NCI-H1436 (cell line): ENCODE data around the gene TAPBP.
"Not testable (repeated sequence)": the region's sequence is repeated elsewhere in the genome, so short reads cannot be mapped to it uniquely, and the experiment has no call there.

Experiments used
- DNase-seq: peaks from one replicate; lab custom pipeline; 2025; lab: John Stamatoyannopoulos, UW

TAPBP gene

DNA sequence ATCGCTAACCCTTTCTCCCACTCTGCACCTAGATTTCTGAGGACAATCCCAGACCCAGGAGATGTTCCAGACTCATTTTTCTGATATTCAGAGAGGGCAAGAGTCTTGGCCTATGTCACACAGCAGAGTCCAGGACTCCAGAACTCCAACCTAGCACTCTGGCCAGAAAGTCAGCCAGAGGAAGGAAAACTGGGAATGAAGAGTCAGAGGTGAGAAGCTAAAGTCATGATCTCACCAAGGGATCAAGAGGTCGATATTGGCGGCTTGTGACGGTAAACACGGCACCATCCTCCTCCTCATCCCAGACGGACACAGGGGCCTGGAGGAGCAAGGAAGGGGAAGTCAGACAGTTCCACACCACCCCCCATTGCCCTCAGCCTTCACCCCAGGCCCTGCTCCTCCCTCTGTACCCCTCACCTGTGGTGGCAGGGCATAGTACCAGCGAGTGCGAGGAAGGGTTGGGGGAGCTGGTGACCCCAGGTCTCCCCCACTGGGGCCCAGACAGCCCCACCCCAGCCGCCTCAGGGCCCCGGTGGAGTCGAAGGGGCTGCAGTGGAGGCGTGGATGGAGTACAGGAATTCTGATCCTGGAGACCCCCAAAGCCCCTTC, 17.0 kb downstream of the TAPBP start:
- DNase-seq, result no peak

DNA sequence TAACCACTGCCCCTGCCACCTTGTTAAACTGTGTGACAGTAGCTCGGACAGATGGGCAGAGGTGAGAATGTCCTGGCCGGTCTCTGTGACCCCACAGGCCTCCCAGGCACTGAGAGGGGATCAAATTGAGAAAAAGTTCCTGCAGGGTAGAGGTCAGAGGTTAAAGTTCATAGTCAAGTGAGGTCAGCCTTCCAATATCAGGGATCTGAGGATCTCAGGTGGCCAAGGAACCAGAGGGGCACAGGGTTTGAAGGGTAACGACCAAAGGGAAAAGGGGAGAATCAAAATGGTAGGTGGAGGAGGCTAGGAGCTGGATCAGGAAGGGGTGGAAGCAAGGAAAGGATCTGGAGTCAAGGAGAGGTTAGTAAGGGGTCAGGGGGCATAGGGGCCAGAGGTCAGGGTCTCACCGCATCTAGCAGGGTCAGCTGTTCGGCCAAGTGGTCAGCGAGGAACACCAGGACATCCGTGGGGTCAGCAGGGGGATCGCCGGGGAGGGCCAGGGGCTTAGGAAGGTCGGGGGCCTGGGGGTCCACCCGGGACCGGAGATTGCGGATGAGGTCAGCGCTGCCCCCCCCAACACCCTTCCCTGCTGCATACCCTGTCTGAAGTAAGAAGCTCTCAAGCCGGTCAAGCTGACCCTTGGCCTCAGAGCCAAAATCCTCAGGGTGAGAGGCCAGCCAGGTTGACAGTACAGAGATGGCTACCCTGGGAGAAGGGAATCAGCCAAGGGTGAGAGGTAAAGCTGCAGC, 18.1 kb downstream of the TAPBP start:
- DNase-seq, result no peak

DNA sequence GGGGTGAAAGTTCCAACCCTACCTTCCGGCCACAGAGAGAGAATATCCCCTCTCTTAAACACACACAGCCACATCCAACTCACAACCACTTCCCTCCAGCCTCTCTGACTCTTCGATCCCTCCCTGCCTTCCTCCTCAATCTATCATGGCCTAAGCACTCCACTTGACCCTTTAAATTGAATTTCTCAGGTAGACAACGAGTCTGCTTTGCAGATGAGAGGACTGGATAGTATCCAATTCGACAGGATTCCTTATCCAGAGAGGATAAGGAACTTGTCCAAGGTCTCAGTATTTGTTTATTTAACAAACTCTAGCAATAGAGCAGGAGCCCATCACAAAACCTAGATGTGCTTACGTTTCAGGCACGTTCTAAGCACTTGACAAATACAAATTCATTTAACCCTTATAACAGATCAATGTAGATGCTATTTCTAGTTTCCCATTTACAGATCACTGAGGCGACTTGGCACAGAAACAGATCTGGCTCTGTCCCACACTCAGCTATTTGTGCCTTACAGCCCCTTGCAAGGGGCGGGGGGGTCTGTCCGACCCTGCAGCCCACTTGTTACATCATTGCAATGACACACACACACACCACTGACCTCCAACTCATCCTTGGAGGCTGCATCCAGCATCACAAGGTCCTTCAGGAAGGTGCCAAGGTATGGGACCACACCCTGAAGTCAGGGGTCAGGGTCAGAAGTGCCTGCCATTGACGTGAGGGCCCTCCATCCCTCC, 19.6 kb downstream of the TAPBP start:
- DNase-seq, result no peak

DNA sequence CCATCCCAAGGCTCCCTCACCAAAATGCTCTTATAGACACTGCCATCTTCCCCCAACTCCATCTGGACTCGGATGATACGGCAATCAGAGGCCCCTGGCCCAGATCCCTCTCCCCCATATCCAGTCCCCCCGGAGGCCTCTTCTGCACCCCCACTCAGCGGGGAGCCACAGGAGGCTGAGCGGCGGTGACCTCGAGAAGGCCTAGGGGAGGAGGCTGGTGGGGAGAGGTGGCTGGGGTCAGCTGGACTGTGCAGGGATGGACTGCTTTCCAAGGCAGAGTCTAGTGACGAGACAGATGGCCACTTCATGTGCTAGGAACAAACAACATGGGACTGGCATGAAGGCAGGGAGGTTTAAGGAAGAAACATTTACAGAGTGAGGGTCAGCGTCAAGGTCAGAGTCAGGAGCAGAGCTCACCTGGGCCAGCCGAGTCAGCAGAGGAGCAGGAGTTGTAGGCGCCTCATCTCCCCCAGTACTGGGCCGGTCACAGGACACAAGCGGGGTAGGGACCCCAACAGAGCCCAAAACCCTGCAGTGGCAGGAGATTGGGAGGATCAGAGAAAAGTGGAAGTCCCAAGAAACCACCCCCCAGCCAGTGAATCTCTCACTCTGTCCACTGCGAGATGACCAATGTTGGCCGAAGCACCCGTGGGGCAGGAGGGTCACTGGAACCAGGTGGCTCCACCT, 20.7 kb downstream of the TAPBP start:
- DNase-seq, result no peak

DNA sequence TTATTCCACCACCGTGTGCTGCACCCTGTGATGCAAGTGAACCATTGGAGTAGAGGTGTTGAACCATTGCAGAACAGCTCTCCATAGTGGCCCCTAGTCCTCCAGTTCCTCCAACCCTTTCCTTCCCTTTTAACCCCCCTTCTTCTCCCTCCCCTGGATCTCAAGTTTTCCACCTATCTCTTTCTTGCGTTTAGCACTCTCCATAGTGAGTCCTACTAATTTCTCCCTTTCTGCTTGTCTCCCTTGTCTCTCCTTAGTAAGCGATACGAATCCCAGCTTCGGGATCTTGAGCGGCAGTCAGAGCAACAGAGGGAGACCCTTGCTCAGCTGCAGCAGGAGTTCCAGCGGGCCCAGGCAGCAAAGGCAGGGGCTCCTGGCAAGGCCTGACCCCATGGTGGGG, 23.4 kb downstream of the TAPBP start:
- DNase-seq, result no peak

DNA sequence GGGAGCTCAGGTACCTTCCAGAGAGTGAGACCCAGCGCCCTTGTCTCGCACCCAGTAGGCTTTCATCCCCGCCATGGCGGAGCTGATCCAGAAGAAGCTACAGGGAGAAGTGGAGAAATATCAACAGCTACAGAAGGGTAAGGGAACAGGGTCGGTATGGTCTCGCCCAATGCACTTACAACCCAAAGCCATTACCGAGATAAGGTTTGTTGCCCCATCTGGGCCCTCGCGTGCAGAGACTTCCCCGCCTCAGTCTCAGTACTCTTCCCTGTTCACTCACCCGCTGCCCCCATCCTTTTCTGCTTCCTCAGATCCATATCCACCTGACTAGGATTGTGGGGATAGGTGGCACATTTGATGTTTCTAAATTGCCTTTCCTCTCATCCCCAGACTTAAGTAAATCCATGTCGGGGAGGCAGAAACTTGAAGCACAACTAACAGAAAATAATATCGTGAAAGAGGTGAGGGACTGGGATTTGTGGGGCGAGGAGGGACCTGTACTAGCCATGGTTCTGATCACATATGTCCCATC, 24.0 kb downstream of the TAPBP start:
- DNase-seq, result no peak

DNA sequence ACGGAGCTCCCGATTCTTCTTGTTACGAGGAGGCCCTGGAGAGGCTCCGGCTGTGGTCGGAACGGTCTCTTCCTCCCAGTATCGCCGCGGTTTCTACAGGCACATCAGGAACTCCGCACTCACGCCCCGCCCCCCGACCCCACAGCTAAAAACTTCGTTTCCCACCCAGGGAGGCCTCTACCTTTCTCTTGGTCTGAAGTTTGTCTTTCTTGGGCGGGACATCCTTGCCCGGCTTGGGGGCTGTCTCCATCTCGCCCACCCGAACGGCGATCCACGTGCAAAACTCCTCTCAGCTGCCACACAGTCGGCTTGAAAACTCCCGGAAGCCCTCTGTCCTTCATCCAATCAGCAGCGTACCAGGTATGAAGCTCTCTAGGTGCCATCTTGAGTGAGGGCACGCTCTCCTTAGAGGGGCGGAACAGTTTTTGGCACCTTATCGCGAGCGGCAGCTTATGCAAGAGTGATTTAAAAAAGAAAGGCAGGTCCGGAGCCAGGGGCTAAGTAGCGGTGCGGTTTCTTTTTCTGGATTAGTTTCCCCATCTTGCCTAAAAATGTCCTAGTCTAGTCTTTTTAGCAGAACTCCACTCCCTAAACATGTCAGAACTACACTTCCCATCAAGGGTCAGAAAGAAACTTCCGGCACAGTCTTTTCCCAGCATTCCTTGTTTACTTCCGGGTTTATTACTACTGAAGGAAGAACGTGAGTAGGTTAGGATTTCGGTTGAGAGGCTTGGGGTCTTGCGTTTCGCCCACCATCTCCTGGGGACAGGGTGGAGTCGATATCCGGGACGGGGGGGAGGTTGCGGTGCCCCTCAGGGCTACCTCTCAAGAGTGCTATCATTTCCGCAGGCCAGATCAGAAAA, 24.7 kb downstream of the TAPBP start, which contains the start of the genes PFDN6 and WDR46:
PFDN6 (plus strand) TSS at position 681 of the 863 bp plus-strand sequence. CDS start 256 bp downstream, outside the sequence.
WDR46 (minus strand) TSS at position 319 of the 863 bp plus-strand sequence; CDS start at position 250, 69 bp downstream.
- peak; percentile 82 for DNase-seq

DNA sequence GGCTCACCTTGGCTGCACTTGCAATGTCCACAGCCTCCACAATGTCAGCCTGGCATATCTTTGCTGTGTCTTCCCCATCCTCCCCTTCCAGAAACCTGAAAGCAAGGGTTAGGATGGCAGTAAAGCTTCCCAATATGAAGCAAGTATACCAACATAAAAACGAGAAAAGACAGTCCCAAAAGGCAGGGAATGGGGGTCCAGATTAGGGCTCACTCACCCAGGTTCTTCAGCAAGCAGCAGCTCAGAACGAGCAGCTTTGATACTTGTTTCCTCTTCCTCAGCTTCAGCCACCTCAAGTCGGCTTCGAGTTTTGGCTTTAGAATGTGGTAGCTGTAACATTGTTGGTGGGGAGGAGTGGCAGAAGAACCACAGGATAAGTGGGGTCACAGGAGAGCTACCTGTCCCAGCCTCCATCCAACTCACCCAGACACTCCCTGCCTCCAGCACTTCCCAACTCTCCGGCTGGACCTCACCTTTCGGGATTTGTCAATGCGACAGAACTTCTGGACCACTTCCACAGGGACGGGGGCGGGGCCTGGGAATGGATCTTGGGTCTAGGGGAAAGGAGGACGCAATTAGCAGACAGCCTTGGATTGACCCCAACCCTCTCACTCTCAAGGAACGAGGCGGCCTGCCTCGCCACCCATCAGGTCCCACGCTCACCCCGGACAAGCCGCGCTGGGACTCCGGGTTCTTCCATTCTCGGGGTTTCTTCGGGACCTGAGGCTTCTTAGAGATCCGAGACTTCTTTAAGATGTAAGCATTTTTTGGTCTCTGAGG, 25.5 kb downstream of the TAPBP start:
- no peak for DNase-seq

DNA sequence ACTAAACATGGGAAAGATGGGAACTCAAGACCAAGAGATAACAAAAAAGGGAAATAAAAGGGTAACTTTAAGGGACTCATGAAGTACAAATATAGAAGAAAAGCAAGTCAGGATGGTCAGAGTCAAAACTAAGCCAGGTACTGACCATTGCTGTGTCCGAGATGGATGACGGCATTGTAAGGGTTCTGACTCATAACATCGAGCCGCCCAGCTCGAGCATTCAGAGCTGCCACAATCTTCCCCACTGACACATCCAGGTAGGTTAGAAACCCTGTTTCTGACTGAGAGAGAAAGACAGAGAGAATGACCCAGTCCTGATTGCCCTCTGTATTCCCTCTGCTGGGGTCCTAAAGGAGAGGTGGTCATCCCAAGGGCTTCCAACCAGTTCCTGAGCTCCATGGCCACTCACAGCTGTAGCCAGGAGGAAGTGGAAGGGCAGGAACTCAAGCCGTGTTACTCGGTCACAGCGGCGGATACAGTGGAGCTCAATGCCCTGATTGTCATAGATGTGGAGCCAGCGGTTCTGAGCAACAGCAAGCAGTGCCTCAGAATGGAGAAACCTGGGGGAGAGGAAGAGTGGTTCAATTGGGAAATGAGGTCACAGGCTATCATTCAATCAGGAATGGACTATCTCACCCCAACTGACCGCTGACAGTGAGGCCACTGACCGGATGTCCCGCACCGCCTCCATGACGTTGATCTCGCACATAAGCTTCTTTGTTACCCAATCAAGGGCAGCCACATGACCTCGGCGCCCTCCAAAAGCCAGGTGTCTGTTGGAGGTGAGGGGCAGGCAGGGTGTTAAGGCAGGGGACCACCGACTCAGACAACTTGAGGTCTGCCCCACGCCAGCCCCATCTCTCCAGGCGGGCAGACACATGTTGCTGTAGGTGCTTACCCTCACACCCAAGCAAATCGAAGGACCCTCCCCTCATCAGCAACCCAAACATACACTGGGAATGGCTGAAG, 26.6 kb downstream of the TAPBP start:
- no peak for DNase-seq

DNA sequence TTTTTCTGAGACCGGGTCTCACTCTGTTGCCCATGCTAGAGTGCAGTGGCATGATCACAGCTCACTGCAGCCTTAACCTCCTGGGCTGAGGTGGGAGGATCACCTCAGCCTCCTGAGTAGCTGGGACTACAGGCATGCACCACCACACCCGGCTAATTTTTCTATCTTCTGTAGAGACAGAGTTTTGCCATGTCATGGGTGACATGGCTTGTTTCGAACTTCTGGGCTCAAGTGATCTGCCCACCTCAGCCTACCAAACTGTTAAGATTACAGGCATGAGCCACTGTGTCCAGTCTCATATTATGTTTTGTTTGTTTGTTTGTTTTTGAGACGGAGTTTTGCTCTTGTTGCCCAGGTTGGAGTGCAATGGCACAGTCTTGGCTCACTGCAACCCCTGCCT, 28.7 kb downstream of the TAPBP start:
- not testable (repeated sequence) for DNase-seq

DNA sequence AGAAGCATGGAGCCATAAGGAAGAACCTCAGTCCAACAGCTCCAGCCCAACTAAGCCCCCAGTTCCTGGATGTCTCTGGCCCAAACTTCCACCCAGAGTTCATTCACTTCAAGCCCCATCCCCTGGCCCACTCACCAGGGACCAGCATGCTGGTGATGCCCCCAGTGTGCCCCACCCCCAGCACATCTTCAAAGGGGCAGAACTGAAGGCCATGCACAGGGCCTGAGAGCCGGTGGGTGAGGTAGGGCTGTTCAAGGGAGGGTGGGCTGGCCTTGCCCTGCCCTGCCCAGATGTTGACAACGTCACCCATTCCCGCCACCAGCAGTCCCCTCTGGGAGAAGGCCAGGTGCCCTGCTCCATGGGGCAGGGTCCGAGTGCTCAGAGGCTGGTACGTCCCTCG, 33.3 kb downstream of the TAPBP start:
- no peak for DNase-seq

DNA sequence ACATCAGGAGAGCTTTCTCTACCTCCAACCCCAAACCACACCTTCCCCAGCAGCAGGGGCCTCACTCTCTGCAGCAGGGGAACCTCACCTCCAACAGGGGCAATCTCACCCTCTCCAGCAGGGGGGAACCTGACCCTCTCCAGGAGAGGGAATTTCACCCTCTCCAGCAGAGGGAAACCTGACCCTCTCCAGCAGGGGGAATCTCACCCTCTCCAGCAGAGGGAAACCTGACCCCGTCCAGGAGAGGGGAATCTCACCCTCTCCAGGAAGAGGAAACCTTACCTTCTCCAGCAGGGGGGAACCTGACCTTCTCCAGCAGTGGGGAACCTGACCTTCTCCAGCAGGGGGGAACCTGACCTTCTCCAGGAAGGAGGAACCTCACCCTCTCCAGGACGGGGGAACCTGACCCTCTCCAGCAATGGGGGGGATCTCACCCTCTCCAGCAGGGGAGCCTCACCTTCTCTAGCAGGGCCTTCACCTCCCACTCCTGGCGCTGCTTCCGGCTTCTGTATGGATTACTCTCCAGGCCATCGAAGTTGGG, 33.8 kb downstream of the TAPBP start:
- DNase-seq, result peak; percentile 7

DNA sequence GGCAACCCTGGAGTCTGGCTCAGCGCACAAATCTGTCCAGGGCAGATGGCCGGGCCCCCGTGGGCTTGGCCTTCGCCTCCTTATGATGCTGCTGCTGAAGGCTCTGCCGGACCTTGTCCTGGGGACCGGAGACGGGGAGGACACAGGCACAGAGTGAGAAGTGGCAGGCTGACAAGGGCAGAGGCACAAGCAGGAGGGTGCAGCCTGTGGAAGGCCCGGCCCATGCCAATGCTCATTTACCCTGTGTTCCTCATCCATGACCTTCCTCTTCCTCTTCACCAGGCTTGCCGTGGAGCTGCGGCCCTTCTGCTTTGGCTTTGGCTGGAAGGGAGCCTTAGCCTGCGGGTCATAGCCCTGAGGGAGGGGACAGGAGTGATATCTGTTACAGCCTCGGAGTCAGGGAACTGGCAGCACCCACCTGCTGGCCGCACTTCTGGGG, 34.6 kb downstream of the TAPBP start:
- no peak for DNase-seq

DNA sequence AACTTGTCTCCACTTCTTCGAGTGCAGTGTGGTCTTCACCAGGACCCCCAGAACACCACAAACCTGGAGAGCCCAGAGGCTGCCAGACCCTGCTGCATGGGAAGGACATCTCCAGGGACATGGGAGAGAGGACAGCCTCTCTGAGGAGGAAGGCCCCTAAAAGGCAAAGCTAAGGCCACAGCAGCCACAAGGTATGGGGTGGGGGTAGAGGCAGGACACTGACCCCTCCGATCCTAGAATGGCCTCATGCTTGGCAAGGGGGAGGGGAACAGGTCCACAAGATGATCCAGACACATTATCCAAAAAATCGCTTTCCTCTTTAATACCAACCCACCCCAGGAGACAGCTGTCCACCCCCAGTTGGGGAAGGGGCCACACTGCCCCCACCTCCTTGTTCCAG, 35.1 kb downstream of the TAPBP start:
- no peak for DNase-seq

DNA sequence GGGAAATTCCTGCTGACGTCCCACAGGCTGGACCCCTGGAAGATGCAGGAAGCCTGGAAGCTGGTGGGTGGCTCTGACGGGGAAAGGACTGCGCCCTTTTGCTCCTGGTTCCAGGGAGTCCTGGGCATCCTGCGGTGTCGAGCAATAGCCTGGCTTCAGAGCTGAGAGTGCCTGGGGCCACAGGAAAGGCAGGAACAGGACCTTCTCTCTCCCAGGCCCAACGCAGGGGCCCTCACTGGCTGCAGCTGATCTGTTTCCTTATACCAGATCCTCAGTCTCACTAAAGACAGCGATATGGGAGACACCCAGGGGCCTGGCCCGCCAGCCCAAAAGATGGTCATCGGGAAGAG, 35.5 kb downstream of the TAPBP start:
- DNase-seq, result no peak

DNA sequence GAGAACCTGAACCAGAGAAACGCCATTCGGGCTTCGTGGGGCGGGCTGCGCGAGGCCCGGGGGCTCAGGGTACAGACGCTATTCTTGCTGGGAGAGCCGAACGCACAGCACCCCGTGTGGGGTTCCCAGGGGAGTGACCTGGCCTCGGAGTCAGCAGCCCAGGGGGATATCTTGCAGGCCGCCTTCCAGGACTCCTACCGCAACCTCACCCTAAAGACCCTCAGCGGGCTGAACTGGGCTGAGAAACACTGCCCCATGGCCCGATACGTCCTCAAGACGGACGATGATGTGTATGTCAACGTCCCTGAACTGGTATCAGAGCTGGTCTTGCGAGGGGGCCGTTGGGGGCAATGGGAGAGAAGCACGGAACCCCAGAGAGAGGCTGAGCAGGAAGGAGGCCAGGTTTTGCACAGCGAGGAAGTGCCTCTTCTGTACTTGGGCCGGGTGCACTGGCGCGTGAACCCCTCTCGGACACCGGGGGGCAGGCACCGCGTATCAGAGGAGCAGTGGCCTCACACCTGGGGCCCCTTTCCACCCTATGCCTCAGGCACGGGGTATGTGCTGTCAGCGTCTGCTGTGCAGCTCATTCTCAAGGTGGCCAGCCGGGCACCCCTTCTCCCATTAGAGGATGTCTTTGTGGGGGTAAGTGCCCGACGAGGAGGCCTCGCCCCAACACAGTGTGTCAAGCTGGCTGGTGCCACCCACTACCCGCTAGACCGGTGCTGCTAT, 36.1 kb downstream of the TAPBP start:
- DNase-seq, result no peak

DNA sequence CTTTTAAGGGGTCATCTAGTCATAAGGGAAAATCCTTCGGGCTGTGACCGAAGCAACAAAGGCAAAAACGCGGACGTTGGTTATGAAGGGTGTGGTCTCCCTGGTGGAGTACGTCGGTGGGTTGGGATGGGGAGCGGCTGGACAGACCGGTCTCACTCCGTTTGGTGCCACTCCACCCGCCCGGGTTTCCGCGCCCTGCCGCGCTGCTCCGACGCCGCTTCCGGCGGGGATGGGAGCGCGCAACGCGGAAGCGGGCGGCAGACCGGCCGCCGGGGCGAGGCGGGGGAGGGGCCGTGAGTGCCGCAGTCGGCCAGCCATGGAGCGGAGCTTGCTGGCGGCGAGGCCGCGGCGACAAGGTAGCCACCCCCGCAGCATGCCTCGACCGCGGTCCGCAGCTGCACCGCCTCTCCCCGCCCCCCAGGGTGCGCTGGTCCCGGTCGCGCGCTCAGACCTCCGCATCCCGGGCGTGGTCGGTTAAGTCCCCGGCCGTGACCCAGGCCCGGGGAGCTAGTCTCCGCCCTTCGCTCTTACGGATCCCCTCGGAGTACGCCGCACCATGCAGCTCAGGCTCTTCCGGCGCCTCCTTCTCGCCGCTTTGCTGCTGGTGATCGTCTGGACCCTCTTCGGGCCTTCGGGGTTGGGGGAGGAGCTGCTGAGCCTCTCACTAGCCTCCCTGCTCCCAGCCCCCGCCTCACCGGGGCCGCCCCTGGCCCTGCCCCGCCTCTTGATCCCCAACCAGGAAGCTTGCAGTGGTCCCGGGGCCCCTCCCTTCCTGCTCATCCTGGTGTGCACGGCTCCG, 36.8 kb downstream of the TAPBP start, which contains the start of gene B3GALT4:
B3GALT4 (plus strand) TSS at position 260 of the 799 bp plus-strand sequence; CDS start at position 557, 297 bp downstream.
- DNase-seq, result peak; percentile 62
